ENCODE data around the gene PRKAG1.

- TF ChIP-seq CTCF (IDR thresholded peaks at IDR 0.05) = no peak
- no peak for TF ChIP-seq EZH2 (IDR thresholded peaks at IDR 0.05; ENCODE audit: borderline replicate concordance, insufficient read depth, low read depth, low read length, poor library complexity, severe bottlenecking)
Observed at GRCh38 chr12:49036029-49036428, 17.5 kb upstream of the PRKAG1 start.

Measured in B cell (primary cell).